H1 (cell line): ENCODE results near the gene ORC6. TPM values are rescaled to one million over a fixed set of nuclear protein-coding genes. Genes with fewer than 3 reads are reported as not detected.

Experiments
- CTCF ChIA-PET: fragments of 300-600 bp; sonication (Branson Sonifier 250); formaldehyde crosslinking; loops from one replicate; lab custom pipeline; 2021; ENCODE audit not compliant: partially characterized antibody; lab: Charles Lee
- POLR2A ChIA-PET: fragments of 300-600 bp; sonication (Branson Sonifier 250); formaldehyde crosslinking; loops from one replicate; lab custom pipeline; 2021; ENCODE audit warnings: inconsistent platforms; ENCODE audit not compliant: partially characterized antibody; lab: Charles Lee
- DNase-seq, 2 experiments: peaks; one replicate each; pipeline versions ENCODE4 v3.0.0 to v3.0.0-alpha.2; 2010 to 2022; ENCODE audit warnings: low spot score in 2 of 2, low read depth in 1 of 2, mixed read lengths in 1 of 2
- FAIRE-seq: peaks from 2 replicates; lab custom pipeline; 2011; peaks lifted over from hg19 to GRCh38; lab: Jason Lieb, UNC
- H2AFZ ChIP-seq: 2 replicates; pipeline ENCODE4 v1.8.1; 2012; ENCODE audit warnings: low read length, inconsistent platforms
- H2AK5ac ChIP-seq: 2 replicates; pipeline ENCODE4 v1.6.1; 2013; ENCODE audit warnings: low read depth, low read length
- H2BK120ac ChIP-seq: replicated peaks from 2 replicates; pipeline ENCODE3; 2013; ENCODE audit warnings: low read depth, low read length, inconsistent platforms
- H2BK12ac ChIP-seq: 2 replicates; pipeline ENCODE4 v1.6.1; 2013; ENCODE audit warnings: low read depth, low read length
- H2BK15ac ChIP-seq: 2 replicates; pipeline ENCODE4 v1.6.1; 2013; ENCODE audit warnings: low read length
- H2BK20ac ChIP-seq: 2 replicates; pipeline ENCODE4 v1.6.1; 2013; ENCODE audit warnings: low read length
- H2BK5ac ChIP-seq: 2 replicates; pipeline ENCODE4 v1.6.1; 2013; ENCODE audit warnings: low read depth, low read length
- H3K14ac ChIP-seq: 2 replicates; pipeline ENCODE4 v1.6.1; 2013; ENCODE audit warnings: inconsistent platforms; ENCODE audit not compliant: insufficient read length
- H3K18ac ChIP-seq: 2 replicates; pipeline ENCODE4 v1.6.1; 2013; ENCODE audit warnings: low read length; ENCODE audit errors: extremely low read depth
- H3K23ac ChIP-seq: 2 replicates; pipeline ENCODE4 v1.6.1; 2013; ENCODE audit warnings: inconsistent platforms; ENCODE audit not compliant: insufficient read length
- H3K23me2 ChIP-seq: 2 replicates; pipeline ENCODE4 v1.6.1; 2013; ENCODE audit warnings: low read depth, low read length
- H3K27ac ChIP-seq: 2 replicates; pipeline ENCODE4 v1.6.1; 2011; ENCODE audit warnings: low read depth, low read length, inconsistent platforms
- H3K27me3 ChIP-seq, 4 experiments: replicated peaks in 1 of 4; 1 replicate in 1 of 4; 2 replicates in 3 of 4; pipeline versions ENCODE4 v1.6.1 to v1.8.1; 2011 to 2013; ENCODE audit warnings: low read length in 3 of 4, mild to moderate bottlenecking in 3 of 4, inconsistent platforms in 2 of 4, mixed read lengths in 2 of 4, moderate library complexity in 1 of 4; ENCODE audit not compliant: control insufficient read depth in 3 of 4, insufficient read depth in 3 of 4; ENCODE audit errors: extremely low read depth in 1 of 4
- H3K36me3 ChIP-seq, 4 experiments: 2 replicates each; pipeline versions ENCODE4 v1.6.1 to v1.8.1; 2011 to 2013; ENCODE audit warnings: mild to moderate bottlenecking in 4 of 4, low read length in 3 of 4, moderate library complexity in 2 of 4, control low read depth in 1 of 4, inconsistent platforms in 1 of 4; ENCODE audit not compliant: insufficient read depth in 4 of 4, control insufficient read depth in 2 of 4
- H3K4ac ChIP-seq: replicated peaks from 2 replicates; pipeline ENCODE3; 2013; ENCODE audit warnings: low read length, low read depth, mixed read lengths, inconsistent platforms; ENCODE audit not compliant: insufficient read length
- H3K4me1 ChIP-seq, 4 experiments: replicated peaks in 1 of 4; 1 replicate in 1 of 4; 2 replicates in 3 of 4; pipeline versions ENCODE4 v1.6.1 to v1.8.1; 2011 to 2013; ENCODE audit warnings: low read length in 3 of 4, inconsistent platforms in 2 of 4, mixed read lengths in 1 of 4; ENCODE audit not compliant: insufficient read depth in 4 of 4, control insufficient read depth in 3 of 4
- H3K4me2 ChIP-seq, 2 experiments: 2 replicates each; pipeline versions ENCODE4 v1.6.1 to v1.8.1; 2011 to 2013; ENCODE audit warnings: low read depth in 2 of 2, low read length in 2 of 2, control low read depth in 1 of 2, inconsistent platforms in 1 of 2, mild to moderate bottlenecking in 1 of 2; ENCODE audit not compliant: insufficient read depth in 1 of 2
- H3K4me3 ChIP-seq, 4 experiments: fragments of 200-600, 300-600 bp in 1 of 4; sonication (generic), shearing (Covaris generic), sonication (Bioruptor Twin) in 1 of 4; 2 replicates each; pipeline versions ENCODE4 v1.5.1 to v1.8.1; 2011 to 2016; ENCODE audit warnings: low read length in 4 of 4, low read depth in 3 of 4, control low read depth in 2 of 4, inconsistent platforms in 2 of 4, mild to moderate bottlenecking in 2 of 4, mixed read lengths in 1 of 4, moderate library complexity in 1 of 4; ENCODE audit not compliant: insufficient read depth in 2 of 4; ENCODE audit errors: extremely low read depth in 1 of 4
- H3K56ac ChIP-seq: replicated peaks from 2 replicates; pipeline ENCODE3; 2013; ENCODE audit warnings: low read depth, mild to moderate bottlenecking, mixed read lengths, low read length, inconsistent platforms; ENCODE audit not compliant: insufficient read length
- H3K79me1 ChIP-seq: 2 replicates; pipeline ENCODE4 v1.6.1; 2013; ENCODE audit warnings: low read depth, low read length, control low read depth
- H3K79me2 ChIP-seq, 2 experiments: 2 replicates each; pipeline versions ENCODE4 v1.6.1 to v1.8.1; 2012 to 2013; ENCODE audit warnings: low read length in 2 of 2, mild to moderate bottlenecking in 2 of 2, inconsistent platforms in 1 of 2; ENCODE audit not compliant: insufficient read depth in 2 of 2, control insufficient read depth in 1 of 2
- H3K9ac ChIP-seq, 4 experiments: replicated peaks in 1 of 4; 1 replicate in 1 of 4; 2 replicates in 3 of 4; pipeline versions ENCODE4 v1.6.1 to v1.8.1; 2011 to 2013; ENCODE audit warnings: low read depth in 3 of 4, low read length in 3 of 4, control low read depth in 2 of 4, mild to moderate bottlenecking in 2 of 4, moderate library complexity in 2 of 4, inconsistent platforms in 1 of 4; ENCODE audit errors: extremely low read depth in 1 of 4
- H3K9me3 ChIP-seq, 2 experiments: 2 replicates each; pipeline versions ENCODE4 v1.6.1 to v1.8.1; 2012 to 2013; ENCODE audit warnings: mild to moderate bottlenecking in 2 of 2, moderate library complexity in 2 of 2, control low read depth in 1 of 2, inconsistent platforms in 1 of 2, low read depth in 1 of 2, low read length in 1 of 2, mixed read lengths in 1 of 2; ENCODE audit not compliant: insufficient read depth in 2 of 2
- H4K20me1 ChIP-seq, 2 experiments: replicated peaks in 1 of 2; 2 replicates each; pipeline versions ENCODE3 to v1.8.1; 2011 to 2013; ENCODE audit warnings: inconsistent platforms in 2 of 2, low read length in 2 of 2, mild to moderate bottlenecking in 1 of 2; ENCODE audit not compliant: insufficient read depth in 2 of 2, control insufficient read depth in 1 of 2
- H4K5ac ChIP-seq: 2 replicates; pipeline ENCODE4 v1.6.1; 2013; ENCODE audit warnings: low read length, low read depth, mixed read lengths, inconsistent platforms; ENCODE audit not compliant: insufficient read length
- H4K8ac ChIP-seq: 2 replicates; pipeline ENCODE4 v1.8.0; 2013; ENCODE audit warnings: mild to moderate bottlenecking, moderate library complexity, low read length, inconsistent platforms; ENCODE audit not compliant: insufficient read depth; ENCODE audit errors: extremely low read depth
- H4K91ac ChIP-seq: replicated peaks from 2 replicates; pipeline ENCODE3; 2013; ENCODE audit warnings: low read length, mixed read lengths, inconsistent platforms; ENCODE audit not compliant: insufficient read length
- CHD1 ChIP-seq: IDR thresholded peaks from 2 replicates; pipeline ENCODE4 v1.6.1; 2012; ENCODE audit warnings: low read depth, low read length, improper control_type of control experiment
- EGR1 ChIP-seq: IDR thresholded peaks from 2 replicates; pipeline ENCODE4 v1.6.1; 2011; ENCODE audit warnings: low read depth, low read length, borderline replicate concordance
- POLR2A ChIP-seq, 2 experiments: IDR thresholded peaks; 1 replicate in 1 of 2; 2 replicates in 1 of 2; pipeline ENCODE4 v1.6.1; 2011; ENCODE audit warnings: low read depth in 2 of 2, low read length in 2 of 2, mild to moderate bottlenecking in 2 of 2; ENCODE audit errors: control extremely low read depth in 1 of 2
- RAD21 ChIP-seq, 2 experiments: IDR thresholded peaks in 1 of 2; conservative IDR thresholded peaks in 1 of 2; 2 replicates each; pipeline ENCODE4 v1.6.1; 2011; ENCODE audit warnings: low read depth in 2 of 2, low read length in 2 of 2, improper control_type of control experiment in 1 of 2, inconsistent platforms in 1 of 2, mild to moderate bottlenecking in 1 of 2, moderate library complexity in 1 of 2
- TAF1 ChIP-seq: IDR thresholded peaks from 2 replicates; pipeline ENCODE4 v1.6.1; 2011; ENCODE audit warnings: mild to moderate bottlenecking, low read depth, low read length
- WGBS, 2 experiments: shearing (Covaris generic) in 1 of 2; methylation state at CpG; one replicate each; pipeline versions ENCODE4 v1.1.6 to v1.1.7; 2013 to 2015; ENCODE audit warnings: low lambda C conversion rate in 2 of 2, mixed read lengths in 2 of 2, inconsistent platforms in 1 of 2, low coverage in 1 of 2, missing lambda C conversion rate in 1 of 2; ENCODE audit not compliant: insufficient replicate concordance in 2 of 2, insufficient coverage in 1 of 2, insufficient read length in 1 of 2; ENCODE audit errors: extremely low coverage in 1 of 2, missing lambda C conversion rate in 1 of 2; 5-methylcytosine and 5-hydroxymethylcytosine counted together
- polyA plus RNA-seq, 7 experiments: library from polyadenylated mRNA; depleted of rRNA in 3 of 7; stranded (reverse) in 5 of 7; unstranded in 2 of 7; fragments of >200 nt in 5 of 7; fragments of 200-250 nt in 2 of 7; gene quantifications; 1 replicate in 5 of 7; 2 replicates in 1 of 7; 4 replicates in 1 of 7; pipeline versions ENCODE4 v1.2.1 to v1.2.3, GENCODE V29; 2011 to 2013; ENCODE audit warnings: missing spikeins in 2 of 7, mixed read lengths in 2 of 7
- total RNA-seq: library from RNA; stranded (reverse); fragmentation: NEBNext Ultra II Directional; extraction: Animal tissue kit (Norgen Biotek cat#: 25700); gene quantifications from 2 replicates; pipeline ENCODE4 v1.2.1, GENCODE V29; 2021
- TF ChIP-seq, protein P1 (sequence below), 3 experiments: IDR thresholded peaks; 1 replicate in 2 of 3; 2 replicates in 1 of 3; pipeline versions ENCODE4 v1.5.1 to v1.6.1; 2011; ENCODE audit warnings: low read length in 3 of 3, mild to moderate bottlenecking in 3 of 3, inconsistent platforms in 2 of 3, low read depth in 1 of 3, moderate library complexity in 1 of 3; ENCODE audit not compliant: insufficient read depth in 1 of 3; ENCODE audit errors: control extremely low read depth in 1 of 3

Gene ORC6
- total and polyA plus RNA-seq, 2 of the 8 experiments (the other 6 are each of a cell fraction or from before 2014, with no cell fraction given): 41.8 to 67.4 TPM

- Histone ChIP-seq H2BK120ac (no peak overlapping the region), H2BK5ac (no peak overlapping the region), H4K5ac (no peak overlapping the region), H4K8ac (no peak overlapping the region), H3K4me3 (no peak overlapping the region), H2AK5ac (no peak overlapping the region), H4K20me1 (peaks cover 0 to 2% of the 10 kb centered on the region in 2 experiments), H3K23me2 (no peaks in the 10 kb centered on the region), H4K91ac (no peak overlapping the region), H2BK15ac (no peak overlapping the region), H3K23ac (no peak overlapping the region), H2BK20ac (no peak overlapping the region), H3K36me3 (peaks cover 6 to 50% (median 41%) of the 10 kb centered on the region in 4 experiments), H3K18ac (no peak overlapping the region), H2BK12ac (no peak overlapping the region), H3K27ac (no peak overlapping the region), H3K14ac (no peak overlapping the region), H3K4me2 (no peak overlapping the region), H3K79me2 (peaks cover 0 to 2% of the 10 kb centered on the region in 2 experiments; a peak in 1 of 4 replicates), H3K27me3 (no peaks in the 10 kb centered on the region), H2AFZ (no peak overlapping the region), H3K56ac (no peak overlapping the region), H3K4ac (no peak overlapping the region), H3K4me1 (no peaks in the 10 kb centered on the region), H3K9me3 (no peaks in the 10 kb centered on the region), H3K9ac (no peak overlapping the region), H3K79me1 (no peaks in the 10 kb centered on the region)
- ChIA-PET POLR2A (interaction anchor here (0.6 to 0.7 kb wide), 2 partner anchors 18 to 1384 kb away, joined by 4 to 5 read pairs; no protein-coding TSS in a partner anchor), CTCF (interaction anchor here (0.6 to 3.6 kb wide), 31 partner anchors 9 to 1335 kb away, joined by 3 to 35 read pairs (median 4); partner anchors contain the start of gene ORC6)
- FAIRE-seq: peak; percentile 63
- peak in 1 of 2 experiments; percentile 58 for DNase-seq
- TF ChIP-seq RAD21 (IDR thresholded peaks at IDR 0.05 in 1 of 2, conservative IDR thresholded peaks at IDR 0.05 in 1 of 2; ENCODE audit: low read depth in 2 of 2, low read length in 2 of 2) (peak; percentile 87 to 89), TAF1 (no peak), CHD1 (no peak), EGR1 (no peak), POLR2A (IDR thresholded peaks at IDR 0.05; ENCODE audit: control extremely low read depth in 1 of 2, low read depth in 2 of 2, low read length in 2 of 2) (no peak)
- TF ChIP-seq, protein P1, sequence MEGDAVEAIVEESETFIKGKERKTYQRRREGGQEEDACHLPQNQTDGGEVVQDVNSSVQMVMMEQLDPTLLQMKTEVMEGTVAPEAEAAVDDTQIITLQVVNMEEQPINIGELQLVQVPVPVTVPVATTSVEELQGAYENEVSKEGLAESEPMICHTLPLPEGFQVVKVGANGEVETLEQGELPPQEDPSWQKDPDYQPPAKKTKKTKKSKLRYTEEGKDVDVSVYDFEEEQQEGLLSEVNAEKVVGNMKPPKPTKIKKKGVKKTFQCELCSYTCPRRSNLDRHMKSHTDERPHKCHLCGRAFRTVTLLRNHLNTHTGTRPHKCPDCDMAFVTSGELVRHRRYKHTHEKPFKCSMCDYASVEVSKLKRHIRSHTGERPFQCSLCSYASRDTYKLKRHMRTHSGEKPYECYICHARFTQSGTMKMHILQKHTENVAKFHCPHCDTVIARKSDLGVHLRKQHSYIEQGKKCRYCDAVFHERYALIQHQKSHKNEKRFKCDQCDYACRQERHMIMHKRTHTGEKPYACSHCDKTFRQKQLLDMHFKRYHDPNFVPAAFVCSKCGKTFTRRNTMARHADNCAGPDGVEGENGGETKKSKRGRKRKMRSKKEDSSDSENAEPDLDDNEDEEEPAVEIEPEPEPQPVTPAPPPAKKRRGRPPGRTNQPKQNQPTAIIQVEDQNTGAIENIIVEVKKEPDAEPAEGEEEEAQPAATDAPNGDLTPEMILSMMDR (IDR thresholded peaks at IDR 0.05; ENCODE audit: control extremely low read depth in 1 of 3, insufficient read depth in 1 of 3, low read depth in 1 of 3, low read length in 3 of 3): peak; percentile 89 to 97 (median 91)
- WGBS, 2 experiments: 56% methylated on average over 6 of the region's 6 CpGs; no CpG with 5 or more reads in 1 of the 2 experiments
Measured at GRCh38 chr16:46673320-46674013, 16.0 kb upstream of the ORC6 start.
